K562 (cell line): ENCODE results near the gene PLEKHH2. TPM values are rescaled to one million over a fixed set of nuclear protein-coding genes. Genes with fewer than 3 reads are reported as not detected.

Source experiments
- BRF1 ChIP-seq: IDR thresholded peaks from 3 replicates; pipeline ENCODE4 v1.6.1; 2011; ENCODE audit warnings: borderline replicate concordance, mild to moderate bottlenecking; ENCODE audit not compliant: insufficient read length; ENCODE audit errors: extremely low read depth
- CBX8 ChIP-seq: fragments of 200-600 bp; sonication (generic); IDR thresholded peaks from 2 replicates; pipeline ENCODE4 v1.6.1; 2012; ENCODE audit warnings: borderline replicate concordance, mixed run types, low read depth, mild to moderate bottlenecking, moderate library complexity, mixed read lengths, low read length, control low read depth, inconsistent platforms; ENCODE audit not compliant: poor library complexity, severe bottlenecking; ENCODE audit errors: extremely low read depth
- CREM ChIP-seq: IDR thresholded peaks from 2 replicates; pipeline ENCODE4 v1.6.1; 2014; ENCODE audit warnings: antibody characterized with exemption, low read depth
- DPF2 ChIP-seq: fragments of 450-650 bp; IDR thresholded peaks from 2 replicates; pipeline ENCODE4 v1.6.1; 2016
- FOXK2 ChIP-seq, 2 experiments: fragments of 450-650 bp; IDR thresholded peaks in 1 of 2; conservative IDR thresholded peaks in 1 of 2; 2 replicates each; pipeline ENCODE4 v1.6.1; 2016; ENCODE audit warnings: low read depth in 2 of 2, mild to moderate bottlenecking in 1 of 2
- HDAC6 ChIP-seq: IDR thresholded peaks from 2 replicates; pipeline ENCODE4 v1.6.1; 2012; ENCODE audit warnings: low read depth, mild to moderate bottlenecking, control low read depth, inconsistent platforms, low read length, moderate library complexity
- HNRNPK ChIP-seq: fragments of 200-400 bp; formaldehyde crosslinking; IDR thresholded peaks from one replicate; pipeline ENCODE4 v1.6.1; 2018; ENCODE audit warnings: mild to moderate bottlenecking, low read depth, low read length; ENCODE audit not compliant: poor library complexity, severe bottlenecking
- KDM1A ChIP-seq, 2 experiments: fragments of 450-650 bp; IDR thresholded peaks; 2 replicates each; pipeline ENCODE4 v1.6.1; 2016; ENCODE audit warnings: mild to moderate bottlenecking in 2 of 2
- NFIC ChIP-seq: fragments of 450-650 bp; IDR thresholded peaks from 2 replicates; pipeline ENCODE4 v1.6.1; 2017; ENCODE audit warnings: mild to moderate bottlenecking, inconsistent platforms
- PHF8 ChIP-seq: fragments of 200-600 bp; sonication (generic); IDR thresholded peaks from 2 replicates; pipeline ENCODE4 v1.6.1; 2012; ENCODE audit warnings: mixed run types, mild to moderate bottlenecking, inconsistent platforms, low read length, moderate library complexity, borderline replicate concordance
- PML ChIP-seq: IDR thresholded peaks from 2 replicates; pipeline ENCODE4 v1.6.1; 2012; ENCODE audit warnings: low read length, inconsistent platforms
- SAFB2 ChIP-seq: fragments of 200-400 bp; formaldehyde crosslinking; IDR thresholded peaks from 2 replicates; pipeline ENCODE4 v1.6.1; 2018; ENCODE audit warnings: borderline replicate concordance, low read length, low read depth, moderate library complexity; ENCODE audit not compliant: severe bottlenecking
- TEAD1 ChIP-seq, 2 experiments: fragments of 450-650 bp in 1 of 2; sonication (generic) in 1 of 2; formaldehyde crosslinking; IDR thresholded peaks; 2 replicates each; pipeline versions ENCODE4 v1.4.0 to v1.8.0; 2020 to 2022; ENCODE audit warnings: mild to moderate bottlenecking in 2 of 2, missing genetic modification reagents in 1 of 2
- TGIF2 ChIP-seq: sonication (generic); formaldehyde crosslinking; IDR thresholded peaks from 2 replicates; pipeline ENCODE4 v1.8.1; 2022; ENCODE audit warnings: mild to moderate bottlenecking, missing genetic modification reagents, moderate library complexity
- polyA plus RNA-seq, 8 experiments: library from polyadenylated mRNA; depleted of rRNA in 4 of 8; stranded (reverse) in 5 of 8; unstranded in 3 of 8; fragments of >200 nt; fragmentation: Nextera tagmentation in 2 of 8; fragmentation: Illumina TruSeq in 1 of 8; extraction: Ambion mirVana in 2 of 8; extraction: Trizol in 1 of 8; gene quantifications; 2 replicates each; pipeline versions ENCODE4 v1.2.1 to v1.2.3, GENCODE V29; 2011 to 2014; ENCODE audit warnings: inconsistent platforms in 1 of 8, missing spikeins in 1 of 8
- total RNA-seq, 7 experiments: library from RNA; depleted of rRNA in 6 of 7; stranded (reverse); fragments of >200 nt in 6 of 7; fragmentation: Illumina TruSeq in 2 of 7; extraction: Trizol in 2 of 7; gene quantifications; 2 replicates each; pipeline versions ENCODE4 v1.2.1 to v1.2.3, GENCODE V29; 2011 to 2021; ENCODE audit warnings: low replicate concordance in 1 of 7
- TF ChIP-seq, protein P1 (sequence below): sonication (generic); formaldehyde crosslinking; IDR thresholded peaks from 2 replicates; pipeline ENCODE4 v1.8.1; 2023; ENCODE audit warnings: mild to moderate bottlenecking, missing genetic modification reagents
- TF ChIP-seq, protein P2 (sequence below): conservative IDR thresholded peaks from 2 replicates; pipeline ENCODE4 v1.6.1; 2011; ENCODE audit warnings: low read depth, mild to moderate bottlenecking, low read length; ENCODE audit not compliant: control insufficient read depth
- TF ChIP-seq, protein P3 (sequence below): sonication (generic); formaldehyde crosslinking; IDR thresholded peaks from 2 replicates; pipeline ENCODE4 v1.8.0; 2022; ENCODE audit warnings: mild to moderate bottlenecking, missing genetic modification reagents, borderline replicate concordance

Gene PLEKHH2
- total and polyA plus RNA-seq, 9 of the 15 experiments (the other 6 are each of a cell fraction or from before 2014, with no cell fraction given) = 0.77 to 13.5 (median 2.7) TPM

DNA sequence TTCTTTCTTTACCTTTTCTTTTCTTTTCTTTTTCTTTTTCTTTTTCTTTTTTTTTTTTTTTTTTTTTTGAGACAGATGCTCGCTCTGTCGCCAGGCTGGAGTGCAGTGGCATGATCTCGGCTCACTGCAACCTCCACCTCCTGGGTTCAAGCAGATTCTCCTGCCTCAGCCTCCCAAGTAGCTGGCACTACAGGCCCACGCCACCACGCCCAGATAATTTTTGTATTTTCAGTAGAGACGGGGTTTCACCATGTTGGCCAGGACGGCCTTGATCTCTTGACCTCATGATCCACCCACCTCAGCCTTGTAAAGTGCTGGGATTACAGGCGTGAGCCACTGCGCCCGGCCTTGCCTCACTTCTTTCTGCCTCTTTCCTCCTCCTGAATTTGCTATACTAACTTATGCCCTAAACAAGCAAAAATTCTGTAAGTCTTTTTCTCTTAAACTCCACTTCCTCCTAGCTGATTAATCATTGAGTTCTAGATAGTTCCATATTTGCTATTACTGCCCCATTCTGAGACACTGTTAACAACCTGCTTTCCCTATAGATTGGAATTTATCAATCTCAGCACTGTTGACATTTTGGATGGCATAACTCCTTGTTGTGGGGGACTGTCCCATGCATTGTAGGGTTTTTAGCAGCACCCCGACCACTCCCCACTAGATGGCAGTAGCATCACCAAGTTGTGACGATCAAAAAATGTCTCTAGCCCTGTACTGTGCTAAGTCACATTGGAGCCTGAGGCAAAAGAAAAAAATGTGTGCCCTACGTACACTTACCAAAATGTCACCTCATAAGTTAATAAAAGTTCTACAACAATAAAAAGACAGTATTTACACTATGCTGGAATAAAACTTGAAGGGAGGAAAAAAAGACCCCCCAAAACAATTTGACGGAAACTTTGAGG, 24.8 kb upstream of the PLEKHH2 start (continued):
- TF ChIP-seq, protein P1, sequence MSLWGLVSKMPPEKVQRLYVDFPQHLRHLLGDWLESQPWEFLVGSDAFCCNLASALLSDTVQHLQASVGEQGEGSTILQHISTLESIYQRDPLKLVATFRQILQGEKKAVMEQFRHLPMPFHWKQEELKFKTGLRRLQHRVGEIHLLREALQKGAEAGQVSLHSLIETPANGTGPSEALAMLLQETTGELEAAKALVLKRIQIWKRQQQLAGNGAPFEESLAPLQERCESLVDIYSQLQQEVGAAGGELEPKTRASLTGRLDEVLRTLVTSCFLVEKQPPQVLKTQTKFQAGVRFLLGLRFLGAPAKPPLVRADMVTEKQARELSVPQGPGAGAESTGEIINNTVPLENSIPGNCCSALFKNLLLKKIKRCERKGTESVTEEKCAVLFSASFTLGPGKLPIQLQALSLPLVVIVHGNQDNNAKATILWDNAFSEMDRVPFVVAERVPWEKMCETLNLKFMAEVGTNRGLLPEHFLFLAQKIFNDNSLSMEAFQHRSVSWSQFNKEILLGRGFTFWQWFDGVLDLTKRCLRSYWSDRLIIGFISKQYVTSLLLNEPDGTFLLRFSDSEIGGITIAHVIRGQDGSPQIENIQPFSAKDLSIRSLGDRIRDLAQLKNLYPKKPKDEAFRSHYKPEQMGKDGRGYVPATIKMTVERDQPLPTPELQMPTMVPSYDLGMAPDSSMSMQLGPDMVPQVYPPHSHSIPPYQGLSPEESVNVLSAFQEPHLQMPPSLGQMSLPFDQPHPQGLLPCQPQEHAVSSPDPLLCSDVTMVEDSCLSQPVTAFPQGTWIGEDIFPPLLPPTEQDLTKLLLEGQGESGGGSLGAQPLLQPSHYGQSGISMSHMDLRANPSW = no peak
- TF ChIP-seq PHF8 (no peak), CREM (0 out of 2 replicates have a peak, but pooled peaks have one; percentile 42), KDM1A (IDR thresholded peaks at IDR 0.05) (peak; percentile 29 to 41; a peak in 2 of 4 replicates), SAFB2 (no peak), HDAC6 (no peak), TEAD1 (CRISPR knock-in tag; IDR thresholded peaks at IDR 0.05) (no peak), FOXK2 (conservative IDR thresholded peaks at IDR 0.05 in 1 of 2, IDR thresholded peaks at IDR 0.05 in 1 of 2; ENCODE audit: low read depth in 2 of 2) (peak; percentile 43 to 56; a peak in 1 of 4 replicates), CBX8 (no peak), BRF1 (no peak), TGIF2 (no peak), DPF2 (0 out of 2 replicates have a peak, but pooled peaks have one; percentile 11), NFIC (no peak), HNRNPK (no peak), PML (no peak)
- TF ChIP-seq, protein P2, sequence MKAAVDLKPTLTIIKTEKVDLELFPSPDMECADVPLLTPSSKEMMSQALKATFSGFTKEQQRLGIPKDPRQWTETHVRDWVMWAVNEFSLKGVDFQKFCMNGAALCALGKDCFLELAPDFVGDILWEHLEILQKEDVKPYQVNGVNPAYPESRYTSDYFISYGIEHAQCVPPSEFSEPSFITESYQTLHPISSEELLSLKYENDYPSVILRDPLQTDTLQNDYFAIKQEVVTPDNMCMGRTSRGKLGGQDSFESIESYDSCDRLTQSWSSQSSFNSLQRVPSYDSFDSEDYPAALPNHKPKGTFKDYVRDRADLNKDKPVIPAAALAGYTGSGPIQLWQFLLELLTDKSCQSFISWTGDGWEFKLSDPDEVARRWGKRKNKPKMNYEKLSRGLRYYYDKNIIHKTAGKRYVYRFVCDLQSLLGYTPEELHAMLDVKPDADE = no peak
- TF ChIP-seq, protein P3, sequence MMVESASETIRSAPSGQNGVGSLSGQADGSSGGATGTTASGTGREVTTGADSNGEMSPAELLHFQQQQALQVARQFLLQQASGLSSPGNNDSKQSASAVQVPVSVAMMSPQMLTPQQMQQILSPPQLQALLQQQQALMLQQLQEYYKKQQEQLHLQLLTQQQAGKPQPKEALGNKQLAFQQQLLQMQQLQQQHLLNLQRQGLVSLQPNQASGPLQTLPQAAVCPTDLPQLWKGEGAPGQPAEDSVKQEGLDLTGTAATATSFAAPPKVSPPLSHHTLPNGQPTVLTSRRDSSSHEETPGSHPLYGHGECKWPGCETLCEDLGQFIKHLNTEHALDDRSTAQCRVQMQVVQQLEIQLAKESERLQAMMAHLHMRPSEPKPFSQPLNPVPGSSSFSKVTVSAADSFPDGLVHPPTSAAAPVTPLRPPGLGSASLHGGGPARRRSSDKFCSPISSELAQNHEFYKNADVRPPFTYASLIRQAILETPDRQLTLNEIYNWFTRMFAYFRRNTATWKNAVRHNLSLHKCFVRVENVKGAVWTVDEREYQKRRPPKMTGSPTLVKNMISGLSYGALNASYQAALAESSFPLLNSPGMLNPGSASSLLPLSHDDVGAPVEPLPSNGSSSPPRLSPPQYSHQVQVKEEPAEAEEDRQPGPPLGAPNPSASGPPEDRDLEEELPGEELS (CRISPR knock-in tag) = no peak
